ENCODE measurements around the gene FAM181A.

FAM181A gene

GRCh38 chr14:93903342-93904184, 23.6 kb upstream of the FAM181A start:
- no peak for DNase-seq (ENCODE audit: low spot score)

- DNase-seq (ENCODE audit: low spot score): no peak
Observed at GRCh38 chr14:93905623-93906022, 21.5 kb upstream of the FAM181A start.

- peak; percentile 23 for DNase-seq (ENCODE audit: low spot score)
Observed at GRCh38 chr14:93906341-93907329, 20.5 kb upstream of the FAM181A start.

GRCh38 chr14:93909429-93910128, 17.6 kb upstream of the FAM181A start:
- DNase-seq (ENCODE audit: low spot score): peak; percentile 40

GRCh38 chr14:93911975-93912615, 15.0 kb upstream of the FAM181A start:
- no peak for DNase-seq (ENCODE audit: low spot score)

DNA sequence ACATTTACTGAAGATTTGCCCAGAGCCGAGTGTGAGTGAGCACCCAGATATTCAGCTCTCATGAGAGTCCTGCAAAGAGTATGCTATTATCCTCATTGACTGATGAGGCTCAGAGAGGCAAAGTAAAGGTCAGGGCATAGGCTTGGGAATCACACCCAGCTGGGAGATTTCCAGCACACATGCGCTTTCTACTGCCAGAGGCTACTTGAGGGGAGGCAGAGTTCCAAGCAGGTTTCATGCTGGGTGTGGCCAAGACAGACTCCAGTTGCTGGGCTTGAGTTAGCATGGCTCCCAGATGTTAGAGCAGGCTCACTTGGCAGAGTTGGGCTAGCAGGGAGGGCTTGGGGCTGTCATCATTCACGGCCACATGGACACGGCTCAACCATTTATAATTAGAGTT, 14.4 kb upstream of the FAM181A start:
- no peak for DNase-seq (ENCODE audit: low spot score)

DNA sequence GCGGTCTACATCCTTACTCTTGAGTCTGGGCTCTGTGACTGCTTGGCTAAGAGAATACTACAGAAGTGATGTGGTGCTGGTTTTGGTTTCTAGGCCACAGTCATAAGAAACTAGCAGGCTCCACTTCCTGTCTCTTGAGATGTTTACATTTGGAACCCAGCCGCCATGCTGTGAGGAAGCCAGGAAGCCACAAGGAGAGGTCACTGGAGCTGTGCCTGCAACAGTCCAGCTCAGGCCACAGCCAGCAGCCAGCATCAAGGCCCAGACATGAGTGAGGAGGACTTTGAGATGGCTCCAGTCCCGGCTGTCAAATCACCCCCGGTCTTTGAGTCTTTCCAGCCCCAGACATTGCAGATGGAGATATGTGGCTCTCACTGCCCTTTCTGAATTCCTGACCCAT, 12.9 kb upstream of the FAM181A start:
- DNase-seq (ENCODE audit: low spot score): no peak

GRCh38 chr14:93915070-93915705, 12.0 kb upstream of the FAM181A start:
- DNase-seq (ENCODE audit: low spot score): no peak

DNA sequence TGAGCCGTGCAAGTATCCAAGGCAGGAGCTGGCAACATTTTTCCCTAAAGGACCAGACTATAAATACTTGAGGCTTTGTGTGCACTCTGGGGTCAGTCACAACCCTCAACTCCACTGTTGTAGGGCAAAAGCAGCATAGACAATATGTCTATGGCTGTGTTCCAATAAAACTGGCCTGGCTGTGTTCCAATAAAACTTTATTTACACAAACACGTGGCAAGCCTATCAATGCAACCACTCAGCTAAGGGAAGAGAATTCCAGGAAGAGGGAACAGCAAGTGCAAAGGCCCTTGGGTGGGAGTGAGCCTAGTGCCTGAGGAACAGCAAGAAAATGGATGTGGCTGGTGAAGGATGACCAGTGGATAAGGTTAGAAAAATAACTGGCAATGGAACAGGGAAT, 11.3 kb upstream of the FAM181A start:
- no peak for DNase-seq (ENCODE audit: low spot score)

DNA sequence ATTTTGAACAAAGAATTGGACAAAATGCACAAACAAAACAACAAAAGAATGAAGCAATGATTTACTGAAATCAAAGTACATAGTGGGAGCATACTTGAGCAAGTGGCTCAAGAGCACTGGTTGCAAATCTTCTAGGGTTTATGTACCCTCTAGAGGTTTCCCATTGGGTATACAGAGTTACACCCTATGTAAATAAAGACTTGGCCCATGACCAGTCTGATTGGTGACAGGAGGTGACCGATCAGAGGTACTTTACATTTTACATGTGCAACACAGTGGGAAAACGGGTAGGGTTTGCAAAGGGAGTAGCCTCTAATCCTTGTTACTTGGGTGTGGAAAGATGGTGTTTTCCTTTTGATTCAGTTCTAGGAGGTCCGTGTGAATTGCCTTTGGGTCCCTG, 10.6 kb upstream of the FAM181A start:
- DNase-seq (ENCODE audit: low spot score): no peak

DNA sequence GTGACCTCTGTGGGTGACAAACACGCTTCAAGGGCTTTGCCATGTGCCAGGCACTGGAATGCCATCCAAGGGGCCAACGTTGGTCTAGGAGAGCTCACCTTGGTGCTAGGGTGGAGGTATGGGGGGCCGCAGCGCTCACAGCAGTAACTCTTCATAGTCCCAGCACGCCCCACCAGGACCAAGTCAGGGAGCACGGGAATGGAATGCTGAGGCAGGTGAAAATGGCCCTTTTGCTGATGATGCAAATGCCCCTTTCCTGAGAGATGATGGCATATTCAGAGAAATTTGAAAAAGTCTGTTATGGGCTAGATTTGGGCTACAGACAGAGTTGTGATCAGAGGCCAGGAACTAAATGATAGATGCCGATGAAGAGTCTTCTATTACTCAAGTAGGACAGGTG, 10.0 kb upstream of the FAM181A start:
- no peak for DNase-seq (ENCODE audit: low spot score)

DNA sequence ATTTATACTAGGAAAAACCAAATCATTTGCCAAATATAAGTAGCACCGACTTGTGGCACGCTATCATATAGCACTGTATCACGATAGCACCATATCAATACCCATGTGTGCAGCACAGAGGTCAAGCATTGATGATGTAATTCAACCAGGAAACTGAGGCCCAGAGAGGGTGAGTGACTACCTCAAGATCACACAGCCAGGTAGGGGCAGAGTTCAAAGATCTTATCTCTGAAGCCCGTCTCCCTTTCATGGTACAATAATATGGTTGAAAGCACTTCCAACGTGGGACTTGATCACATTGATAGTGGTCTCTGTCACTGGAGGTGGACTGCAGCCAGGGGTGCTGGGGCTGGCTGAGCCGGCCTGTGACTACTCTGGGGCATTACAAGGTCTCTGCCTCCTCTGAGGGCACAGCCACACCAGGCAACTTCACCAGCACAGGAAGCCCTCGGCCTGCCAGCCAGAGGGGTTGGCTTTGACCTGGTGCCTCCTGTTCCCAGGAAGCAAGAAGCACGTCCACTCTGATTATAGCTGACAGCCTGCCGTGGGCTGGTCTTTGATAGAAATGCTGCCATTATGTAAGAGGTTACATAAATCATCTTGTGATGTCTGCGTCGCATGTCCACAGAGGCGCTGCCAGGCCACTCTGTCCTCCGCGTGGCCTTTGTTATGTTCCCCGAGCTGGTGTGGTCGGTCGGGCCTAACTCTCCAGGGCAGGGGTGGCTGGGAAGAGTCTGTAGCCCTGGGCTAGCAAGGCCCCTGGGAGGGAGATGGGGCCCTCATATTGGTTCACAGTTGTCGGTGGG, 5.9 kb upstream of the FAM181A start:
- no peak for DNase-seq (ENCODE audit: low spot score)

GRCh38 chr14:93923626-93924025, 3.5 kb upstream of the FAM181A start:
- no peak for DNase-seq (ENCODE audit: low spot score)

- DNase-seq (ENCODE audit: low spot score): no peak
Observed at GRCh38 chr14:93924592-93925355, 2.4 kb upstream of the FAM181A start.

DNA sequence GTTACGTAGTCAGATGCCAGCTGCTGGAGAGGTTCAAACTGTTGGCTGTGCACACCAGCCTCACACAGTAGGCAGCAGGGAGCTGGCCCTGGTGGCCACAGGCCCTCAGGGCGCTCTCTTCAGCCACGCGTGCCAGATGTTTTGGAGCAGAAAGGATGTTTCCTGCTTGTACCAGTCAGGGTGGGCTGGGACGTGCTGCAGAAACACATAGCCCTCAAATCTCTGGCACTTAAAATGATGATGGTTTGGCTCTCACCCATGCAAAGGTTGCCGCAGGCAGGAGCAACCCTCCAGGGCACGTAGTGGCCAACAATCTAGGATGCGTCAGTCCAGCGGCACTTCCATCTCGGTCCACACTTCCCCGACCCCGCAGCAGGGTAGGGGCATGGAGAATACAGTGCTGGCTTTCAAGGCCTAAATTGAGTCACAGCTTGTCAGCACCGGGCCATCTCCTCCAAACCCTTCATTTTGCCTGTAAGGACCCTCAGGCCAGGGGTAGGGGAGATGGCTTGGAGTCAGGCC, 1.7 kb upstream of the FAM181A start:
- DNase-seq (ENCODE audit: low spot score): no peak

DNA sequence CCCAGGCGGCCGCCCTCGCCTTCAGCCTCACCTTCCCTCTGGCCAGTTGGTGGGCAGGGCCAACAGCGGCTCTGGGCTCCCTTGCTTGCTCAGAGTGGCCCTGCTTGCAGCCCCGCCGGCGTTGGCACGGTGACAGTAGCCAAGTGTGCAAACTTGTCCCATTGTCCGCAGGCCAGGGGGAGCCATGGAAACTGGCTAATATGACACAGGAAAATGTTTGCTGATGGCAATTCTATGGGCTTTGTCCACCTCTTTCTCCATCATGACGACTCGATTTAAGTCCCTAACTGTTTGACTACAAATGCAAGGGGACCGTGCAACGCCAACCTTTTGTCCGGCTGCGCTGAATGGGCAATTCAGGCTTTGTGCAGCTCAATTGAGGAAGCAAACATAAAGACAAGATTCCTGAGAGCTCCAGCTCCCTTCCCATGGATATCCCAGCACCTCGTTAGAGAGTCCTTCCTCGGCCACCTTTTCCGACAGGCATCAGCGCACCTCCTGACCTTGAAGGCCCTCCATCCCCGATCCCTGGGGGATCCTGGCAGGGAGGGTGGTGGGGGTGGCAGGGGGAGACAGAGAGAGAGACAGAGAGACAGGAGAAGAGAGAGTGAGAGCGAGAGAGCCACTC, 785 bp upstream of the FAM181A start:
- DNase-seq (ENCODE audit: low spot score): peak; percentile 80

GRCh38 chr14:93927800-93928145, 629 bp downstream of the FAM181A start:
- no peak for DNase-seq (ENCODE audit: low spot score)

DNA sequence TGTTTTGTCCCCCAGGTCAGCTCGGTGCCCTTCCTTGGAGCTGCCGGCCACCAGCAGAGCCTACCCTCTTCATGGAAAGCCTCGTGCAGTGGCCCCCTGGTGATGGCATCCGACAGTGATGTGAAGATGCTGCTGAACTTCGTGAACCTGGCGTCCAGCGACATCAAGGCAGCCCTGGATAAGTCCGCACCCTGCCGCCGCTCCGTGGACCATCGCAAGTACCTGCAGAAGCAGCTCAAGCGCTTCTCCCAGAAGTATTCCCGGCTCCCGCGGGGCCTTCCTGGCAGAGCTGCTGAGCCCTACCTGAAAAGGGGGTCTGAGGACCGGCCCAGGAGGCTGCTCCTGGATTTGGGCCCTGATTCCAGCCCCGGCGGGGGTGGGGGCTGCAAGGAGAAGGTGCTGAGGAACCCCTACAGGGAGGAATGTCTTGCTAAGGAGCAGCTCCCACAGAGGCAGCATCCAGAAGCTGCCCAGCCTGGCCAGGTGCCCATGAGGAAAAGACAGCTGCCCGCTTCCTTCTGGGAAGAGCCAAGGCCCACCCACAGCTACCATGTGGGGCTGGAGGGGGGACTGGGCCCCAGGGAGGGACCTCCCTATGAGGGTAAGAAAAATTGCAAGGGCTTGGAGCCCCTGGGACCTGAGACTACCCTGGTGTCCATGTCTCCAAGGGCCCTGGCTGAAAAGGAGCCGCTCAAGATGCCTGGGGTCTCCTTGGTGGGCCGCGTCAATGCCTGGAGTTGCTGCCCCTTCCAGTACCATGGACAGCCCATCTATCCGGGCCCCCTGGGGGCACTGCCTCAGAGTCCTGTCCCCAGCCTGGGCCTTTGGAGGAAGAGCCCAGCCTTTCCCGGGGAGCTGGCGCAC, 1.3 kb downstream of the FAM181A start:
- DNase-seq (ENCODE audit: low spot score): no peak

Measured in Ammon's horn (tissue), 1 donor.